ENCODE data around the gene NFIB.

The NFIB gene

DNA sequence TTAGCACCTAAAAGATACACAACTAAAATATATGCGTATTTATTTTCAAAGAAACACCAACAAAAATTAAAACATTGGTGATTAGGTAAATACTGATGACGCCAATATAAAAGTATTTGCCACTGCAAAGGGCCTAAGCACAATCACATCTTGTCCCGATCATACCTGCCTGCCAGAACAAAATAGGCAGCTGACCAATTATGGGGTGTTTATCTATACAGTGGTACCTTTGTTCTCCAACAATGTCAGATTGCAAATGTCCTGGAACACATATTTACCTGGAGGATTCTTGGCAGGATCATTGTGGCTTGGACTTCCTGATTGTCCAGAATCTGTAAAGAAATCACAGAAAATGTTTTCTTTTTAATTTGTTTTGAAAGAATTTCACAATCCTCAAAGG, 134.5 kb downstream of the NFIB start:
- DNase-seq, result peak; percentile 96

GRCh38 chr9:14175778-14176177, 138.2 kb downstream of the NFIB start:
- no peak for DNase-seq

- DNase-seq, result peak; percentile 69
These were observed 140.2 kb downstream of the NFIB start for GRCh38 chr9:14173713-14174112.

- no peak for DNase-seq
These were observed 142.9 kb downstream of the NFIB start for GRCh38 chr9:14170973-14171596.

DNA sequence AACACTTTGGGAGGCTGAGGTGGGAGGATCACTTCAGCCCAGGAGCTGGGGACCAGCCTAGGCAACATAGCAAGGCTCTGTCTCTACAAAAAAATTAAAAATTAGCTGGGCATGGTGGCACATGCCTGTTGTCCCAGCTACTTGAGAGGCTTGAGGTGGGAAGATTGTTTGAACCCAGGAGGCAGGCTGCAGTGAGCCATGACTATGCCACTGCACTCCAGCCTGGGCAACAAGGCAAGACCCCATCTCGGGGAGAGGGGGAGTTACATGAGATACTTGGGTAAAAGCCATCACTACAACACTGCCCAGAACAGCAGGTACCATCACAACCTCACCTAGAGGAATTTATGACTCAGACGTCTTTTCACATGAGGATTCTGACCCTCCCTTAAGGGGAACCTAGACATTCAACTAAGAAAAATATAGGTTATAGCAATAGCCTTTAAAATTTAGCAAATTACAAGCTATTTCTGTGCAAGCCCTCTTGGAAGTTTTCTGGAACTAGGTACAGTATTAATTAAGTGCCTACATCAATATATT, 143.5 kb downstream of the NFIB start:
- DNase-seq, result no peak

DNA sequence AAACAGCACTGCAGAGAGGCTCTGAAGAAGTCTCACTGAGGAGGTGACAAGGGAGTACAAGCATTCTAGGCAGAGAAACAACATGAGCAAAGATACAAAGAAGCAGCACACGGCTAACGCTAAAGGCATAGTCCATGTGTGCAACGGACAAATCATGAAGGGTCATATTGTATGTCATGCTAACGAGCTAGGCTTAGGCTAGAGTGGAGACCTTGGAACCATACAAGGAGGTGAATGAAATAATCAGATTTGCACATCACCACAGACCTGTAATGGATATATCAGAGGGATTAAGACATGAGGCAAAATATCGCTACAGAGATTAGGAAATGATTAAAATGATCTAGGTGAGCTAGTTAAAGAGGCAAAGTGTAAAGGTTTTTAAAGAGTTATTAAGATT, 145.6 kb downstream of the NFIB start:
- DNase-seq, result peak; percentile 24

DNA sequence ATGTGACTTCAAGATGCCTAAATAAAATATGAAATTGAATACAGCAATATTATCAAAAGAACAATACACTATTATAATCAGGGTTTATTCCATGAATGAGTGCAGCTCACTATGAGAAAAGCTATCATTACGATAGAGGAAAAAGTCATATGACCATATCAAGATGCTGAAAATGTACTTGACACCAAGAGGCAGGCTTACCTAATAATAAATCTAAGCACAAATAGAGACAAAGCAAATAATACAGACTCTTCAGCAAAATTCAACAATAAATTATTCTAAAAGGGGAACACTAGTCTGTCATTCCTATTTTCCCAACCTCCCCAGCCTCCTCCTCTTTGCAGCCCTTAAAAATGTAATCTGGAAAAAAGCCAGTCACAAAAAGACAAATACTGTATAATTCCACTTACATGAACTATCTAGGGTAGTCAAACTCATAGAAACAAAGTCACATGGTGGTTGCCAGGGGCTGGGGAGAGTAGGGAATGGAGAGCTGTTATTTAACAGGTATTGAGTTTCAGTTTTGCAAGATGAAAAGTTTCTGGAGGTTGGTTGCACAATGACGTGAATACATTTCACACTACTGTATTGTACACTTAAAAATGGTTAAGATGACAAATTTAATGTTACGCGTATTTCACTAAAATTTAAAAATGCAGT, 148.4 kb downstream of the NFIB start:
- DNase-seq, result peak; percentile 67

- DNase-seq, result peak; percentile 53
These were observed 149.0 kb downstream of the NFIB start for GRCh38 chr9:14164908-14165307.

DNA sequence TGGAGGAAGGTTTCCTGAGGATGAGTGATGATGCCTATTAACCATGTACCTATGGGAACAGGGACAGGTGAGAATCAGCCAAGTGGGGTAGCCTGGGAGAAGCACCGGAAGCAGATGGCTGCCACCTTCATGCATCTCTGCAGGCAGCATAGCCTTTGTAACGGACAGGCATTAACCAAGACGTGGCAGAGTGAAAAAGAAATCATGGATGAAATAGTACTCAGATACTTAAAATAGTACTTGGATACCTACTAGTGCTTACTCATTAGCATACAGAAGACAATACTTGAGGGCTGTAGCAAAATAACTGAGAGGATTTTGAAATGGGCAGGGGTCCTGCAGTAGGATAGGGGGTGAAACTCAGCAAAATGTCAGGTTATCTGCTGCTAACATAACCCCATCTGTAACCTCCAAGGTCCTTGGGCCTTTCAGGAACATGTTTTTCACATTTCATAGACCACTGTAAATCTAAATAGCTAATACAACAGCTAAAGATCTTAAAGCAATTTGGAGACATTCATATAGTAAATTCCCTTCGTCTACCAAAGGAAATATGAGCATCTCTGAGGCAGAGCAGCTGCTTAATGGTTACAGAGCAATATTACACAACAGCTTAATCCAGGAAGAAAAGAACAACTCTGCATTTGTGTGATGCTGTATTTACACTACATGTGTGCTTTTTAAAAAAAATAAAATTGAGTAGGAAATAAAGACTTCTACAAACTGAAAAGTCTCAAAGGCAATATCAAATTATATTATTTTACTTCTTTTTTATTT, 154.3 kb downstream of the NFIB start:
- peak; percentile 86 for DNase-seq

DNA sequence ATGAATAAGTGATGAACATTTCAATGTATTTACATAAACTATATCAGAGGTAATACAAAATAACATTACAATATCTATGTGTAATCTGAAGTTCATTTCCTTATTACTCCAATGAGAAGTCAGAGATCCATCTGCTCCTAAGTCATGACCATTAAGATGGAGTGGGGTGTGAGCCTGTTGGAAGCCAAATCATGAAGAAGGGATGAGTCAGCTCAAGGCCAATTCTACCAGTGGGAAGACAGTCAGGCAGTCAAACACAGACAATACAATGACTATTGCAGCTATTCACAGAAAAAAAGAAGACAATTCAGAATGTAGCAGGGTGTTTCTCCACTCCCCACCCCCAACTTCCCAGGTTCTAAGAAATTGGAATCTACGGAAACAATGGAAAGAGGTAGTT, 155.0 kb downstream of the NFIB start:
- DNase-seq, result peak; percentile 63

DNA sequence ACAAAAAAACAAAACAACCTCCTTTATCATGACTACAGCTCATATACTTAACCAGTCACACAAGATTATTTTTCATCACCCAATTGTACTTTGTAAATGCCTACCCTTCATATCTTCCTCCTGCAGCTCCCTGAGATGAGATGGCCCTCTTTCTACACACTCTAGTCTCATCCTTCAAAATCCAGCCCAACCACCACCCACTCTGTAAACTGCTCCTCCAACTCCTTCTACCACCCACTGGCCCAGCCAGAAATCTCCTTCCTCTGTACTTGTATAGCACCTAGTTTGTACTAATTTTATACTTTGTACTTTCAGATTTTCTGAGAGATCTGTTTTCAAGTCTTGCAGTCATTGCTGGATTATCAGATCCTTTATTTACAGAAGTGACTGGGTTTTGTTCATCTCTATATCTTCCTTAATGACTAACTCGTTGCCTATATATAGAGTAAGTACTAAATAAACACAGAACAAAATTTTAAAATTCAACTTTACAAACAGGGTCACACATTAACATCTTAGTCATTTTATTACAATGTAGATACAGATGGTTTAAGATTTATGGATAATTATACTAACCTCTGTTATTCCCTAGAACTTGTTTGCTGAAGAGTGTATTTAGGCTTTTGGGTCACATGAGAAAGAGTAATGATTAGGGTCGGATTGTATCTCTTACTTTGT, 155.7 kb downstream of the NFIB start:
- DNase-seq, result no peak

- DNase-seq, result peak; percentile 33
These were observed 156.8 kb downstream of the NFIB start for GRCh38 chr9:14157191-14157590.

- no peak for DNase-seq
These were observed 157.9 kb downstream of the NFIB start for GRCh38 chr9:14156046-14156445.

DNA sequence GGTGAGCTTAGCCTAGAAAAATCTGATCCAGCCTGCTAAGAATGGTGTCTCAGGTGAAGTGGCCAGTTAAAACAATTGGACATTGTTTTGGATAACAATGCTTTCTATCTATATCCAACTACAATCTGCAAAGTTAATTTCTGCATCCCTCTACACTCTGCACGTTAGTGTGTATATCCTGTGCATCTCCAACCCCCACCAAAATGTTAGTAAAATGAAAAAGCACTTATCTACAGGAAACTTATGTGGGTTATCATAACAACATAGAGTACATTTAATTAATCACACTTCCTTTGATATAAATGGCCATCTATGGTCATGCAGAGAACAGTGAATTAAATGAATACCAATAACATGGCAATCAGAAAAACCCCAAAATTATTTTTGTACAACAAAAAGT, 158.7 kb downstream of the NFIB start:
- DNase-seq, result no peak

DNA sequence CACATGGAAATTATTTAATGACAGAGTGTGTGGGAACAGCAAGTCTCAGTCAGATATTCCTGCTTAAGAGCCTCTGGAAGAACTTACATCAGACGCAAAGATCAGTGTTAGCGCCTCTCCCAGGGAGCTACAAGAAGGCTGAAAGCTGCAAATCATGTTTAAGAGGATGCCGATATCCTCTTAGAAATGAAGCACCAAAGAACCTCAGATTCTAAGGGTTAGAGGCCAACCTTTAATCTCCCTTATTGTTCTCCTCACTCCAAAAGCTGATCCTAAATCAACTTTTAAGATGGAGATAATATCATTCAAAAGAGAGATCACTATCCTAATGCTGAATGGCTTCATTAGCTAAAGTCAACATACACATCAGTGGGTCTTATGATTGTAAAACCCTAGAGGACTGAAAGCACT, 160.6 kb downstream of the NFIB start:
- DNase-seq, result peak; percentile 85

DNA sequence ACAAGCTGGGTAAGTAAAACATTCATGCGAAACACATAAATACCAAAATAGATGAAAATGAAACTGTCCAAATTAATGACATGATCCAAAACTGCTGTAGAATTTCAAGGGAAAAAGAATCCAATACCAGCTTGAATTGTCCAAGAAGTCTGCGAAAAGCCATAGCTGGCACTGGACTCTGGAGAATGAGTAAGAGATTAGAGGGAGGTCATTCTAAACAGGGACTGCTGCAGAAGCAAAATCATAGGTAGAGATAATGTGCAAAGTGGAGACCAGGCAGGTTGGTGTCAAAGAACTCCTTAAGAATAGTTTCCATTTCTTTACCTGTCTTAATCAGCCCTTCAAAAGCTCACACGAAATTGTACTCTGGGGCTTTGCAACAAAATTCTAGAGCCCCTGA, 162.5 kb downstream of the NFIB start:
- DNase-seq, result no peak

DNA sequence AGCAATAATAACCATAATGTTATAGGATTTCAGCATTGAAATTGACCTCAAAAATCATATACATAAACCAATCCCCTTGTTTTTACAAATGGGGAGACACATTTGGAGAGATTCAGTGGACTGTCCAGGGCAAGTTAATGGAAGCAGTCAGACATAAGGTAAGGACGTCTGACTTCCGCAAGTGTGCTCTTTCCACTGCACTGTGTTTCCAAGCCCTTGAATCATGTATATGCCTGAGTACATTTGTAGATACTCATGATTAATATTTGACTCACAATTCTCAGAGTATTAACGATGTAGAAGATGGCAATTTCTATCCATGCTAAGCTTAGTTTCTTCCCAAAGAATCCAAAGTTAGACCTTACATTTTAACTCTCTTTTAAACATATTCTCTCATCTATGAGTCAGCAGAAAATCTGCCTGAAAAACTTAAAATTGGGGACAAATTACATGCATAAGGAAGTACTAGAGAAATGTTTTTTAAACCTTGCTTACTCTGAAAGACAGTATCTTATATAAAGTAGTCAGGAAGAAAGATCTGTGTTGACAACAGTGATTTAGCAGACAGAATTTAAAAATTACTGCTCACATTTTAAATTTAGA, 165.3 kb downstream of the NFIB start:
- no peak for DNase-seq

DNA sequence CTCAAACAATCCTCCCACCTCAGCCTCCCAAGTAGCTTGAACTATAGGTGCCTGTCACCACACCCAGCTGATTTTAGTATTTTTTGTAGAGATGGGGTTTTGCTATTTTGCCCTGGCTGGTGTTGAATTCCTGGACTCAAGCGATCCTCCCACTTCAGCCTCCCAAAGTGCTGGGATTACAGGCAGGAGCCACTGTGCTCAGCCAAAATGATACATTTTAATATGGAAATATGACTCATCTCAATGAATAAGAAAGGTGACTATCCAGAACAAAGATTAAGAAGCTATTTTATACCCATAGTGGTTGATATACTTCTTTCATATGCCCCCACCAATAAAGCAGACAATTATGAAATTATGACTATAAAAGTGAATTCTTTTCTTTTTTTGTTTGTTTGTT, 166.2 kb downstream of the NFIB start:
- no peak for DNase-seq

- DNase-seq, result no peak
These were observed 167.6 kb downstream of the NFIB start for GRCh38 chr9:14146201-14146874.

DNA sequence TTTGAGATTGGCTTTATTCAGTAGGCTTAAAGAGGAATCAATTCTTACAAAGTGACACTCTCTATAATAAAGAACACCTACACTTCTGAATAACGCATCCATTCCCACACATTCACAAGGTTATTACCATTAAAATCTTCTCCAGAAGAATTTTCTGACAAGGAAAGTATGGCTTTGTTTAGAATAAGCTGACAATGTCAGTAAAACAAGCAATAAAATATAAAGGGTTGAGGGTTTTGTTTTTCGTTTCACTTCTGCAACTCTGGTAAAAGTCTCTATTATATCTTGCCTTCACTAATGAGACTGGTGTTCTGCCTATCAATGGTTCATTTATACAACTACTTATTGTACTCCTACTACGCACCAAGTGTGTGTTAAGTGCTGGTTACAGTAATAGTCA, 169.7 kb downstream of the NFIB start:
- no peak for DNase-seq

DNA sequence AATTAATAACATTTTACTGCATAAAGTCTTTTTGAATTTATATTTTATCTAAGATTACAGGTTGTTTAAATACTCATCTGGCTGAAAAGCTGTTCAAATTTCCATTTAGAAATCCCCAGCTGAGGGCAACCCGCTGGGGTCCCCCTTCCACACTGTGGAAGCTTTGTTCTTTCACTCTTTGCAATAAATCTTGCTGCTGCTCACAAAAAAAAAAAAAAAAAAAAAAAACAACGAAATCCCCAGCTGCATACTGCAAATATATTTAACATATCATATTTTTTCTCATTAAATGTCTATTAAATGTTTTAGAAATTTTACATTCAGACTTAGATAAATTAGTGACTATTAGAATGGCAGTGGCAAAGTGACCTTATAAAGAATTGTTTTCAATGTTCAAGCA, 172.2 kb downstream of the NFIB start:
- peak; percentile 73 for DNase-seq

GRCh38 chr9:14140096-14140697, 173.7 kb downstream of the NFIB start:
- DNase-seq, result no peak

Data from NCI-H69 (cell line).